Endothelial cell of umbilical vein (primary cell): ENCODE results near the gene TBX15. TPM values are rescaled to one million over a fixed set of nuclear protein-coding genes. Genes with fewer than 3 reads are reported as not detected.

Experiments used
- BruUV-seq: library from RNA; stranded (reverse); fragments of 400-500 nt; replicated peaks from 2 replicates; lab custom pipeline; 2021; lab: Mats Ljungman, UMichigan
- CTCF ChIA-PET: fragments of 300-600, 350-600 bp; sonication (Branson Sonifier 250); formaldehyde crosslinking; loops from one replicate; lab custom pipeline; 2021; ENCODE audit warnings: antibody characterized with exemption, inconsistent platforms; lab: Charles Lee
- POLR2A ChIA-PET: fragments of 300-600, 350-600 bp; sonication (Branson Sonifier 250); formaldehyde crosslinking; loops from one replicate; lab custom pipeline; 2021; ENCODE audit warnings: antibody characterized with exemption, inconsistent platforms; lab: Charles Lee
- DNase-seq: peaks from one replicate; pipeline ENCODE4 v3.0.0-alpha.2; 2011; ENCODE audit warnings: low read depth, low spot score
- FAIRE-seq: peaks from 2 replicates; lab custom pipeline; 2011; peaks lifted over from hg19 to GRCh38; lab: Jason Lieb, UNC
- H2AFZ ChIP-seq: 2 replicates; pipeline ENCODE4 v1.6.0; 2012; ENCODE audit warnings: low read depth, low read length, control low read depth, inconsistent platforms
- H3K27ac ChIP-seq: 2 replicates; pipeline ENCODE4 v1.5.1; 2011; ENCODE audit warnings: low read depth, mild to moderate bottlenecking, control low read depth, low read length, moderate library complexity; ENCODE audit not compliant: insufficient read depth
- H3K27me3 ChIP-seq, 2 experiments: 2 replicates each; pipeline versions ENCODE4 v1.6.0 to v1.6.1; 2011; ENCODE audit warnings: low read length in 2 of 2, mixed read lengths in 1 of 2; ENCODE audit not compliant: control insufficient read depth in 2 of 2, insufficient read depth in 2 of 2
- H3K36me3 ChIP-seq, 2 experiments: 2 replicates in 1 of 2; 3 replicates in 1 of 2; pipeline ENCODE4 v1.5.1; 2011; ENCODE audit warnings: low read length in 2 of 2, mild to moderate bottlenecking in 1 of 2, moderate library complexity in 1 of 2; ENCODE audit not compliant: control insufficient read depth in 2 of 2, insufficient read depth in 2 of 2; ENCODE audit errors: extremely low read depth in 1 of 2
- H3K4me1 ChIP-seq: 3 replicates; pipeline ENCODE4 v1.5.1; 2011; ENCODE audit warnings: mild to moderate bottlenecking, low read length; ENCODE audit not compliant: control insufficient read depth, insufficient read depth; ENCODE audit errors: extremely low read depth
- H3K4me2 ChIP-seq: 2 replicates; pipeline ENCODE4 v1.6.1; 2011; ENCODE audit warnings: low read length, control low read depth, mixed read lengths; ENCODE audit not compliant: insufficient read depth
- H3K4me3 ChIP-seq, 3 experiments: fragments of 200-600 bp in 1 of 3; sonication (generic), shearing (Covaris generic) in 1 of 3; replicated peaks in 1 of 3; 2 replicates each; pipeline ENCODE4 v1.5.1; 2011 to 2016; ENCODE audit warnings: control low read depth in 3 of 3, low read length in 3 of 3, mild to moderate bottlenecking in 2 of 3, inconsistent platforms in 1 of 3, low read depth in 1 of 3, moderate library complexity in 1 of 3; ENCODE audit not compliant: insufficient read depth in 1 of 3
- H3K79me2 ChIP-seq: 2 replicates; pipeline ENCODE4 v1.6.0; 2012; ENCODE audit warnings: low read length, inconsistent platforms; ENCODE audit not compliant: control insufficient read depth, insufficient read depth
- H3K9ac ChIP-seq: replicated peaks from 2 replicates; pipeline ENCODE3; 2011; ENCODE audit warnings: low read length, control low read depth; ENCODE audit not compliant: insufficient read depth; ENCODE audit errors: extremely low read depth
- H3K9me1 ChIP-seq: replicated peaks from 3 replicates; pipeline ENCODE4 v1.6.0; 2011; ENCODE audit warnings: mild to moderate bottlenecking, low read length; ENCODE audit not compliant: control insufficient read depth, insufficient read depth; ENCODE audit errors: extremely low read depth
- H3K9me3 ChIP-seq: replicated peaks from 2 replicates; pipeline ENCODE4 v1.5.1; 2012; ENCODE audit warnings: low read length, inconsistent platforms; ENCODE audit not compliant: control insufficient read depth, insufficient read depth
- H4K20me1 ChIP-seq: replicated peaks from 2 replicates; pipeline ENCODE3; 2011; ENCODE audit warnings: mild to moderate bottlenecking, low read length; ENCODE audit not compliant: control insufficient read depth, insufficient read depth; ENCODE audit errors: extremely low read depth
- CTCF ChIP-seq, 2 donors: IDR thresholded peaks; 1 replicate in 1 of 2; 2 replicates in 1 of 2; pipeline ENCODE4 v1.5.1; 2011; ENCODE audit warnings: low read length in 2 of 2, mild to moderate bottlenecking in 2 of 2, moderate library complexity in 2 of 2, control low read depth in 1 of 2, inconsistent platforms in 1 of 2, low read depth in 1 of 2; ENCODE audit not compliant: insufficient read depth in 1 of 2; ENCODE audit errors: extremely low read depth in 1 of 2
- EZH2 ChIP-seq: IDR thresholded peaks from 2 replicates; pipeline ENCODE4 v1.6.1; 2012; ENCODE audit warnings: borderline replicate concordance, low read depth, mild to moderate bottlenecking, moderate library complexity, low read length, inconsistent platforms; ENCODE audit not compliant: severe bottlenecking
- FOS ChIP-seq: IDR thresholded peaks from 2 replicates; pipeline ENCODE4 v1.6.1; 2011; ENCODE audit warnings: mild to moderate bottlenecking, low read length, moderate library complexity, borderline replicate concordance; ENCODE audit not compliant: insufficient read depth
- GATA2 ChIP-seq: IDR thresholded peaks from 2 replicates; pipeline ENCODE4 v1.7.0; 2011; ENCODE audit warnings: low read depth, mild to moderate bottlenecking, moderate library complexity, mixed read lengths, low read length; ENCODE audit not compliant: insufficient read length, insufficient read depth
- JUN ChIP-seq: IDR thresholded peaks from 2 replicates; pipeline ENCODE4 v1.6.1; 2011; ENCODE audit warnings: borderline replicate concordance, low read depth; ENCODE audit not compliant: insufficient read length, insufficient read depth
- MAX ChIP-seq: IDR thresholded peaks from 2 replicates; pipeline ENCODE4 v1.6.1; 2011; ENCODE audit not compliant: insufficient read depth, insufficient read length
- MYC ChIP-seq: IDR thresholded peaks from one replicate; pipeline ENCODE4 v1.6.1; 2011; ENCODE audit warnings: mild to moderate bottlenecking, low read depth, low read length
- POLR2A ChIP-seq: IDR thresholded peaks from 2 replicates; pipeline ENCODE4 v1.6.1; 2012; ENCODE audit warnings: low read depth, mild to moderate bottlenecking, control low read depth, low read length
- POLR2AphosphoS5 ChIP-seq: IDR thresholded peaks from 2 replicates; pipeline ENCODE4 v1.6.1; 2012; ENCODE audit warnings: low read depth, mild to moderate bottlenecking, control low read depth, low read length, moderate library complexity; ENCODE audit not compliant: insufficient read depth
- dilution Hi-C: fragments of 300-500 bp; cut with MboI; formaldehyde crosslinking; loops from one replicate; pipeline ENCODE4 v1.15.0; 2019; ENCODE audit warnings: low sequenced_read_pairs; ENCODE audit not compliant: extremely low pct_ligation_motif_present
- intact Hi-C: fragments of 100-400 bp; cut with micrococcal nuclease; formaldehyde crosslinking; loops from one replicate; pipeline ENCODE4 v1.10.0; 2022
- polyA plus RNA-seq, 4 experiments: library from polyadenylated mRNA; depleted of rRNA in 3 of 4; stranded (reverse) in 3 of 4; unstranded in 1 of 4; fragments of >200 nt; gene quantifications; 2 replicates each; pipeline versions ENCODE4 v1.2.1 to v1.2.3, GENCODE V29; 2011 to 2012; ENCODE audit warnings: missing spikeins in 1 of 4
- total RNA-seq: library from RNA; stranded (reverse); gene quantifications from 2 replicates; pipeline ENCODE4 v1.2.3, GENCODE V29; 2021

Gene TBX15
- total and polyA plus RNA-seq, 2 donors (not counting 3 experiments of a cell fraction or from before 2014, with no cell fraction given), result 0.01 TPM; not detected in 1

GRCh38 chr1:118958937-118959631 is 29.1 kb downstream of the TBX15 start:
- FAIRE-seq, result no peak
- no peaks in the 10 kb centered on the region for H3K9me3 ChIP-seq

More at GRCh38 chr1:118958937-118959631, 29.1 kb downstream of the TBX15 start:
- Histone ChIP-seq H3K27me3 (no peaks in the 10 kb centered on the region), H3K79me2 (no peaks in the 10 kb centered on the region), H3K4me2 (no peak overlapping the region), H3K9ac (no peak overlapping the region), H2AFZ (no peak overlapping the region), H3K9me1 (no peaks in the 10 kb centered on the region), H3K4me3 (no peak overlapping the region), H3K36me3 (no peaks in the 10 kb centered on the region), H3K27ac (no peak overlapping the region), H4K20me1 (no peaks in the 10 kb centered on the region), H3K4me1 (no peaks in the 10 kb centered on the region)
- ChIA-PET POLR2A (no interaction called here), CTCF (interaction anchor here (1.1 kb wide), 1 partner anchor 10 kb away, joined by 4 read pairs; no protein-coding TSS in a partner anchor)
- BruUV-seq, result no TSS peak
- dilution Hi-C loops, result no loop called here
- TF ChIP-seq MYC, result no peak
- TF ChIP-seq POLR2AphosphoS5, result no peak
- TF ChIP-seq FOS, result no peak
- no peak for TF ChIP-seq GATA2
- no peak for TF ChIP-seq CTCF (IDR thresholded peaks at IDR 0.05; ENCODE audit: extremely low read depth in 1 of 2, insufficient read depth in 1 of 2, low read depth in 1 of 2, low read length in 2 of 2)
- no peak for TF ChIP-seq JUN
- TF ChIP-seq MAX, result no peak
- TF ChIP-seq POLR2A, result no peak
- no peak for TF ChIP-seq EZH2
- intact Hi-C loops, result no loop called here
- no peak for DNase-seq
